Measurements from ENCODE around the gene FCF1. TPM values are rescaled to one million over a fixed set of nuclear protein-coding genes. Genes with fewer than 3 reads are reported as not detected.

FCF1 gene
- total and polyA plus RNA-seq, 2 of the 13 experiments (the other 11 are each of a cell fraction or from before 2014, with no cell fraction given) = 31.0 to 44.4 TPM

- no peak for TF ChIP-seq ZNF674 (CRISPR knock-in tag; IDR thresholded peaks at IDR 0.05; ENCODE audit: low read depth)
- no peak for TF ChIP-seq NFRKB (IDR thresholded peaks at IDR 0.05)
- TF ChIP-seq ZBTB20 (CRISPR knock-in tag; IDR thresholded peaks at IDR 0.05; ENCODE audit: borderline replicate concordance, low read depth) = no peak
Measured at GRCh38 chr14:74670726-74671411, 42.1 kb upstream of the FCF1 start (continued).

- H3K36me3 ChIP-seq (replicated peaks in 1 of 2; ENCODE audit: control insufficient read depth in 1 of 2, insufficient read depth in 2 of 2, low read length in 2 of 2) = peaks cover 17 to 70% of the 10 kb centered on the region in 2 experiments
- intact Hi-C loops (cut with micrococcal nuclease; ENCODE audit: unreplicated experiment) = no loop called here
Measured at GRCh38 chr14:74671789-74672188, 41.2 kb upstream of the FCF1 start.

More at GRCh38 chr14:74671789-74672188, 41.2 kb upstream of the FCF1 start:
- 94% methylated on average over 4 of the region's 4 CpGs for WGBS (ENCODE audit: low lambda C conversion rate)
- no TSS peak for BruUV-seq (replicated peaks)
- FAIRE-seq = no peak
- Histone ChIP-seq H3K9me3 (ENCODE audit: low read length) (no peaks in the 10 kb centered on the region), H3K4me1 (ENCODE audit: insufficient read depth, low read length) (no peaks in the 10 kb centered on the region), H3K79me2 (ENCODE audit: insufficient read depth, low read length) (no peaks in the 10 kb centered on the region), H3K4me2 (ENCODE audit: low read depth, low read length) (no peak overlapping the region), H2AFZ (ENCODE audit: low read length) (no peak overlapping the region), H3K27me3 (ENCODE audit: control insufficient read depth in 1 of 2, insufficient read depth in 2 of 2, low read length in 2 of 2) (no peaks in the 10 kb centered on the region), H3K4me3 (replicated peaks in 1 of 3; ENCODE audit: insufficient read depth in 1 of 3, low read depth in 2 of 3, low read length in 3 of 3) (no peak overlapping the region), H4K20me1 (ENCODE audit: insufficient read depth, low read length) (no peaks in the 10 kb centered on the region), H3K27ac (ENCODE audit: extremely low read length, insufficient read depth, low read length) (no peak overlapping the region), H3K9ac (ENCODE audit: insufficient read depth, low read depth, low read length) (no peak overlapping the region)
- TF ChIP-seq CCAR2 (optimal IDR thresholded peaks at IDR 0.05; ENCODE audit: low read depth, low read length) (no peak), ZNF263 (CRISPR knock-in tag; IDR thresholded peaks at IDR 0.05) (no peak), ZNF180 (CRISPR knock-in tag; IDR thresholded peaks at IDR 0.05; ENCODE audit: borderline replicate concordance, low read depth) (no peak), HINFP (CRISPR knock-in tag; IDR thresholded peaks at IDR 0.05; ENCODE audit: low read depth) (no peak)
- ChIA-PET POLR2A (no interaction called here), CTCF (ENCODE audit: low intra/inter-chr PET ratio, low total read pairs) (no interaction called here)
- ATAC-seq = no peak
- DNase-seq (ENCODE audit: low spot score) = no peak
- in situ Hi-C loops (cut with HindIII; ENCODE audit: extremely low pct_ligation_motif_present, low pct_unique_long_range_greater_than_20kb) = no loop called here
